HEK293T (cell line): ENCODE results near the gene KCNN3.

ENCODE experiments used
- ARNT ChIP-seq: fragments of 450-650 bp; IDR thresholded peaks from 2 replicates; pipeline ENCODE4 v1.6.1; 2017; ENCODE audit warnings: mild to moderate bottlenecking
- BHLHE40 ChIP-seq: fragments of 450-650 bp; IDR thresholded peaks from 2 replicates; pipeline ENCODE4 v1.6.1; 2016; ENCODE audit warnings: mild to moderate bottlenecking, moderate library complexity, borderline replicate concordance
- FOXA1 ChIP-seq: fragments of 450-650 bp; IDR thresholded peaks from 2 replicates; pipeline ENCODE4 v1.6.1; 2016; ENCODE audit warnings: mild to moderate bottlenecking
- HDGF ChIP-seq: fragments of 450-650 bp; IDR thresholded peaks from 2 replicates; pipeline ENCODE4 v1.6.1; 2017; ENCODE audit warnings: antibody characterized with exemption, borderline replicate concordance
- SP1 ChIP-seq: fragments of 450-650 bp; IDR thresholded peaks from 2 replicates; pipeline ENCODE4 v1.6.1; 2017
- SUZ12 ChIP-seq: fragments of 450-650 bp; IDR thresholded peaks from 2 replicates; pipeline ENCODE4 v1.6.1; 2016; ENCODE audit warnings: mild to moderate bottlenecking
- TARDBP ChIP-seq: fragments of 450-650 bp; IDR thresholded peaks from 2 replicates; pipeline ENCODE4 v1.6.1; 2016

DNA sequence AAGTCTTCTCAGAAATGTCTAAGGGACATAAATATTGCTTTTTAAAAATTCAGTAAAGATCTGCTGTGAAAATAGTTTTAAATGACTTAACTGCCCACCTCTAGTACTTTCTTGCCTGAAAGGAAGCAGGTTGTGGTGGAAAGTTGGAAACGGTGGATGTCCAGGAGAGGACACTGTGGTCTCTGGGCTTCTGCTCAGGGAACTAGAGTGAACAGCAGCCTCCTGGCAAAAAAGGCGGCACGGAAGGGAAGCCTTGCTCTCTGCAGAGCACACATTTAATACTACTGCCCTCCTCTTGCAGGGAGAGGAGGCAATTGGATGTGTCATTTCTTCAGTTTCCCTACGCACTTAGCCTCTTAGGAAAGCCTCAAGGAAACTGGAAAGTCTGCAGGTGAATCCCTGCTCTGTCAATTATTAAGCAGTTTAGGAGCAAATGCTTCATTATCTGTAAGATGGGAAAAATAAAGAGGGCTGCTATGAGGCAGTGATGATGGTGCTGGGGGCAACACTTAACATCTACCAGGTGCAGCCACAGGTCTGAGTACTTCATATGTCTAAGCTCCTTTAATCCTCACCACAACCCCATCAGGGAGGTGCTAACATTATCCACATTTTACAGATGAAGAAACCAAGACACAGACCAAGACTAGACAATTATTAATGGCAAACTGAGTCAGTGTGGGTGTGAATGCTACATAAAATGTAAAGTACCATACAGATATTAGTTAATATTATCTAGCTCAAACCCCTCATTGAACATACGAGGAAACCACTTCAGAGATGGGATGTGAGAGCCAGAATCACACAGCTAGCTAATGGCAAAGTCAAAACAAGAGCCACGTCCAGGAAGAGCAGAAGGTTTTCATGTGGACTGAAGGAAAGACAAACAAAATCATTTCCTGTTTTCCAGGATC, 153.2 kb downstream of the KCNN3 start:
- TF ChIP-seq SP1 (no peak), TARDBP (no peak), BHLHE40 (no peak), FOXA1 (no peak), ARNT (no peak), SUZ12 (no peak), HDGF (no peak)
